Keratinocyte (primary cell): ENCODE data around the gene PAX8. TPM values are rescaled to one million over a fixed set of nuclear protein-coding genes. Genes with fewer than 3 reads are reported as not detected.

Experiments
- DNase-seq: peaks from one replicate; pipeline ENCODE4 v3.0.0-alpha.2; 2011; ENCODE audit warnings: low read depth, missing footprints, low spot score
- FAIRE-seq: peaks from 2 replicates; lab custom pipeline; 2011; peaks lifted over from hg19 to GRCh38; lab: Jason Lieb, UNC
- H2AFZ ChIP-seq: 2 replicates; pipeline ENCODE4 v1.6.0; 2012; ENCODE audit warnings: low read length, control low read depth, inconsistent platforms; ENCODE audit not compliant: control insufficient read depth
- H3K27ac ChIP-seq: 2 replicates; pipeline ENCODE4 v1.5.1; 2011; ENCODE audit warnings: low read length; ENCODE audit not compliant: control insufficient read depth, insufficient read depth
- H3K27me3 ChIP-seq: 3 replicates; pipeline ENCODE4 v1.6.0; 2011; ENCODE audit warnings: low read length; ENCODE audit not compliant: control insufficient read depth, insufficient read depth; ENCODE audit errors: extremely low read depth
- H3K36me3 ChIP-seq, 2 experiments: 2 replicates in 1 of 2; 3 replicates in 1 of 2; pipeline ENCODE4 v1.5.1; 2011; ENCODE audit warnings: low read length in 2 of 2, mild to moderate bottlenecking in 1 of 2; ENCODE audit not compliant: control insufficient read depth in 2 of 2, insufficient read depth in 2 of 2; ENCODE audit errors: extremely low read depth in 1 of 2
- H3K4me1 ChIP-seq: 3 replicates; pipeline ENCODE4 v1.5.1; 2011; ENCODE audit warnings: low read length; ENCODE audit not compliant: control insufficient read depth, insufficient read depth; ENCODE audit errors: extremely low read depth
- H3K4me2 ChIP-seq: 3 replicates; pipeline ENCODE4 v1.6.0; 2011; ENCODE audit warnings: low read depth, low read length; ENCODE audit not compliant: control insufficient read depth, insufficient read depth; ENCODE audit errors: extremely low read depth
- H3K4me3 ChIP-seq, 3 experiments: fragments of 200-600 bp in 1 of 3; sonication (generic) in 1 of 3; 2 replicates in 2 of 3; 3 replicates in 1 of 3; pipeline ENCODE4 v1.5.1; 2011 to 2016; ENCODE audit warnings: low read length in 3 of 3, mild to moderate bottlenecking in 3 of 3, control low read depth in 2 of 3, inconsistent platforms in 1 of 3, low read depth in 1 of 3, mixed read lengths in 1 of 3, mixed run types in 1 of 3, moderate library complexity in 1 of 3; ENCODE audit not compliant: control insufficient read depth in 2 of 3, insufficient read depth in 2 of 3; ENCODE audit errors: extremely low read depth in 1 of 3
- H3K79me2 ChIP-seq: 2 replicates; pipeline ENCODE4 v1.6.0; 2012; ENCODE audit warnings: low read length; ENCODE audit not compliant: control insufficient read depth, insufficient read depth
- H3K9ac ChIP-seq: 3 replicates; pipeline ENCODE4 v1.6.0; 2011; ENCODE audit warnings: low read length; ENCODE audit not compliant: control insufficient read depth, insufficient read depth; ENCODE audit errors: extremely low read depth
- H3K9me1 ChIP-seq: 3 replicates; pipeline ENCODE4 v1.6.0; 2011; ENCODE audit warnings: low read length; ENCODE audit not compliant: control insufficient read depth, insufficient read depth; ENCODE audit errors: extremely low read depth
- H3K9me3 ChIP-seq: 2 replicates; pipeline ENCODE4 v1.5.1; 2012; ENCODE audit warnings: low read depth, low read length; ENCODE audit not compliant: control insufficient read depth
- H4K20me1 ChIP-seq: 3 replicates; pipeline ENCODE4 v1.6.0; 2011; ENCODE audit warnings: low read length; ENCODE audit not compliant: control insufficient read depth, insufficient read depth; ENCODE audit errors: extremely low read depth
- EZH2 ChIP-seq: IDR thresholded peaks from one replicate; pipeline ENCODE4 v1.6.1; 2012; ENCODE audit warnings: inconsistent platforms, mild to moderate bottlenecking, low read length, moderate library complexity
- dilution Hi-C: fragments of 300-500 bp; cut with MboI; formaldehyde crosslinking; loops from one replicate; pipeline ENCODE4 v1.7.0; 2020; ENCODE audit warnings: low sequenced_read_pairs; ENCODE audit not compliant: extremely low pct_ligation_motif_present
- polyA plus RNA-seq, 5 experiments: library from polyadenylated mRNA; depleted of rRNA in 3 of 5; stranded (reverse) in 3 of 5; stranded (forward) in 1 of 5; unstranded in 1 of 5; fragments of >200 nt; gene quantifications; 1 replicate in 1 of 5; 2 replicates in 3 of 5; 3 replicates in 1 of 5; pipeline versions ENCODE4 v1.2.1 to v1.2.3, GENCODE V29; 2011 to 2012; ENCODE audit warnings: missing spikeins in 2 of 5, low read depth in 1 of 5, low replicate concordance in 1 of 5
- TF ChIP-seq, protein P1 (sequence below), 3 experiments: IDR thresholded peaks in 1 of 3; conservative IDR thresholded peaks in 1 of 3; optimal IDR thresholded peaks in 1 of 3; 2 replicates in 2 of 3; 3 replicates in 1 of 3; pipeline versions ENCODE3 to v1.5.1; 2011; ENCODE audit warnings: low read length in 3 of 3, mild to moderate bottlenecking in 3 of 3, moderate library complexity in 2 of 3, control low read depth in 1 of 3, inconsistent platforms in 1 of 3; ENCODE audit not compliant: insufficient read depth in 2 of 3; ENCODE audit errors: extremely low read depth in 1 of 3

PAX8 gene
- polyA plus RNA-seq, 1 donor (not counting 4 experiments of a cell fraction or from before 2014, with no cell fraction given): 3.4 TPM

DNA sequence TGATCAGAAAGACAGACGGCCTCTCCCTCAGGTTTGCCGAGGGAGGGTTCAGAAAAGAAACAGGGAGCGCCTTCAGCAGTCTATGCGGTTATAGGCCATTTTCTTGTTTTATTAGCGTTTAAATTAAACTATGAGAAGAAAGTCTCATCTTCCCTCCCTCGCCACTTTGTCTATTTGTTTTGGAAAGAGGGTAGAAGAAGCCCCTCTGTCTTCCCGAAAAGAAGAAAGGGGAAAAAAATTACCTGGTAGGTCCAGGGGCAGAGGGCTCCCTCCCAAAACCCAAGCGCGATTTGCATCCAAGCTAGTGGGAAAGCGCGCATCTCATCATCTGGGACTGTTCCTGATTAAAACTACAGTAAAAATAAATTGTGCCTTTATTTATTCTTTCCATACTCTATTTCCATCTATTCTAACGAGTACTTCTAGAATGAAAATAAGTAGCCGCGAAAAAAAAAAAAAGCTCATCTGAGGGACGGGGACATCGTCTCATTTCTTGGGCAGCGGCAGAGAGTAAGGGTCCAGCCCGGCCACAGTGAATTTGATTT, 2.4 kb downstream of the PAX8 start:
- Histone ChIP-seq H2AFZ (no peak overlapping the region), H3K4me2 (peak overlapping the region; percentile 23)
- dilution Hi-C loops: no loop called here

GRCh38 chr2:113275556-113276215, 3.0 kb downstream of the PAX8 start:
- no peaks in the 10 kb centered on the region for H3K79me2 ChIP-seq
- H3K27me3 ChIP-seq: peaks cover 31% of the 10 kb centered on the region
- H3K27ac ChIP-seq: no peak overlapping the region
- no peaks in the 10 kb centered on the region for H3K36me3 ChIP-seq
- H3K4me3 ChIP-seq: no peak overlapping the region
- peaks cover 2% of the 10 kb centered on the region for H3K9me3 ChIP-seq
- FAIRE-seq: no peak
- H3K9me1 ChIP-seq: no peaks in the 10 kb centered on the region
- no peaks in the 10 kb centered on the region for H4K20me1 ChIP-seq
- DNase-seq: no peak
- H3K9ac ChIP-seq: no peak overlapping the region
- H3K4me2 ChIP-seq: peak overlapping the region; percentile 23
- no peak overlapping the region for H2AFZ ChIP-seq
- H3K4me1 ChIP-seq: no peaks in the 10 kb centered on the region
- dilution Hi-C loops: no loop called here
- TF ChIP-seq, protein P1, sequence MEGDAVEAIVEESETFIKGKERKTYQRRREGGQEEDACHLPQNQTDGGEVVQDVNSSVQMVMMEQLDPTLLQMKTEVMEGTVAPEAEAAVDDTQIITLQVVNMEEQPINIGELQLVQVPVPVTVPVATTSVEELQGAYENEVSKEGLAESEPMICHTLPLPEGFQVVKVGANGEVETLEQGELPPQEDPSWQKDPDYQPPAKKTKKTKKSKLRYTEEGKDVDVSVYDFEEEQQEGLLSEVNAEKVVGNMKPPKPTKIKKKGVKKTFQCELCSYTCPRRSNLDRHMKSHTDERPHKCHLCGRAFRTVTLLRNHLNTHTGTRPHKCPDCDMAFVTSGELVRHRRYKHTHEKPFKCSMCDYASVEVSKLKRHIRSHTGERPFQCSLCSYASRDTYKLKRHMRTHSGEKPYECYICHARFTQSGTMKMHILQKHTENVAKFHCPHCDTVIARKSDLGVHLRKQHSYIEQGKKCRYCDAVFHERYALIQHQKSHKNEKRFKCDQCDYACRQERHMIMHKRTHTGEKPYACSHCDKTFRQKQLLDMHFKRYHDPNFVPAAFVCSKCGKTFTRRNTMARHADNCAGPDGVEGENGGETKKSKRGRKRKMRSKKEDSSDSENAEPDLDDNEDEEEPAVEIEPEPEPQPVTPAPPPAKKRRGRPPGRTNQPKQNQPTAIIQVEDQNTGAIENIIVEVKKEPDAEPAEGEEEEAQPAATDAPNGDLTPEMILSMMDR (optimal IDR thresholded peaks at IDR 0.05 in 1 of 3, IDR thresholded peaks at IDR 0.05 in 1 of 3, conservative IDR thresholded peaks at IDR 0.05 in 1 of 3; ENCODE audit: extremely low read depth in 1 of 3, insufficient read depth in 2 of 3, low read length in 3 of 3): no peak
- no peak for TF ChIP-seq EZH2

More for the DNA sequence above, 2.4 kb downstream of the PAX8 start:
- no peak for TF ChIP-seq EZH2
- TF ChIP-seq, protein P1 (optimal IDR thresholded peaks at IDR 0.05 in 1 of 3, IDR thresholded peaks at IDR 0.05 in 1 of 3, conservative IDR thresholded peaks at IDR 0.05 in 1 of 3; ENCODE audit: extremely low read depth in 1 of 3, insufficient read depth in 2 of 3, low read length in 3 of 3): no peak
- peaks cover 2% of the 10 kb centered on the region for H3K9me3 ChIP-seq
- H3K36me3 ChIP-seq: no peaks in the 10 kb centered on the region
- FAIRE-seq (no peak), DNase-seq (no peak)
- no peak overlapping the region for H3K4me3 ChIP-seq
- H3K9me1 ChIP-seq: no peaks in the 10 kb centered on the region
- no peaks in the 10 kb centered on the region for H3K4me1 ChIP-seq
- H3K27ac ChIP-seq: no peak overlapping the region
- H3K79me2 ChIP-seq: no peaks in the 10 kb centered on the region
- H4K20me1 ChIP-seq: no peaks in the 10 kb centered on the region
- peaks cover 31% of the 10 kb centered on the region for H3K27me3 ChIP-seq
- H3K9ac ChIP-seq: no peak overlapping the region
